ENCODE data around the gene ATP13A4.
"Not testable (repeated sequence)": the region's sequence is repeated elsewhere in the genome, so short reads cannot be mapped to it uniquely, and the experiment has no call there.

ATP13A4 gene

GRCh38 chr3:193560091-193560490, 5.4 kb upstream of the ATP13A4 start:
- no peak for DNase-seq

GRCh38 chr3:193559100-193559499, 4.4 kb upstream of the ATP13A4 start:
- no peak for DNase-seq

GRCh38 chr3:193556841-193557240, 2.1 kb upstream of the ATP13A4 start:
- no peak for DNase-seq

- DNase-seq, result no peak
These were observed 1.1 kb downstream of the ATP13A4 start for GRCh38 chr3:193553586-193553985.

GRCh38 chr3:193552923-193553322, 1.8 kb downstream of the ATP13A4 start:
- no peak for DNase-seq

- DNase-seq, result no peak
These were observed 6.3 kb downstream of the ATP13A4 start for GRCh38 chr3:193548406-193548805.

GRCh38 chr3:193546129-193546528, 8.6 kb downstream of the ATP13A4 start:
- DNase-seq, result no peak

- DNase-seq, result no peak
These were observed 9.4 kb downstream of the ATP13A4 start for GRCh38 chr3:193545304-193545703.

GRCh38 chr3:193544289-193544688, 10.4 kb downstream of the ATP13A4 start:
- DNase-seq, result no peak

- no peak for DNase-seq
These were observed 24.2 kb downstream of the ATP13A4 start for GRCh38 chr3:193530231-193531165.

- DNase-seq, result not testable (repeated sequence)
These were observed 28.6 kb downstream of the ATP13A4 start for GRCh38 chr3:193526085-193526484.

- DNase-seq, result no peak
These were observed 32.2 kb downstream of the ATP13A4 start for GRCh38 chr3:193522473-193522872.

- no peak for DNase-seq
These were observed 34.0 kb downstream of the ATP13A4 start for GRCh38 chr3:193520738-193521137.

GRCh38 chr3:193515966-193516365, 38.7 kb downstream of the ATP13A4 start:
- no peak for DNase-seq

- DNase-seq, result no peak
These were observed 44.5 kb downstream of the ATP13A4 start for GRCh38 chr3:193510154-193510553.

- DNase-seq, result no peak
These were observed 45.4 kb downstream of the ATP13A4 start for GRCh38 chr3:193509103-193509965.

- DNase-seq, result no peak
These were observed 46.6 kb downstream of the ATP13A4 start for GRCh38 chr3:193508108-193508507.

- no peak for DNase-seq
These were observed 47.1 kb downstream of the ATP13A4 start for GRCh38 chr3:193507566-193507965.

- no peak for DNase-seq
These were observed 47.8 kb downstream of the ATP13A4 start for GRCh38 chr3:193506921-193507320.

- DNase-seq, result no peak
These were observed 51.8 kb downstream of the ATP13A4 start for GRCh38 chr3:193502871-193503270.

GRCh38 chr3:193499801-193500485, 54.8 kb downstream of the ATP13A4 start:
- no peak for DNase-seq

- DNase-seq, result no peak
These were observed 55.4 kb downstream of the ATP13A4 start for GRCh38 chr3:193499136-193499770.

- DNase-seq, result no peak
These were observed 56.5 kb downstream of the ATP13A4 start for GRCh38 chr3:193498215-193498614.
